Common myeloid progenitor, CD34-positive (primary cell): ENCODE measurements around the gene OR2T2.
"Not testable (repeated sequence)": the region's sequence is repeated elsewhere in the genome, so short reads cannot be mapped to it uniquely, and the experiment has no call there.

ENCODE experiments used
- CTCF ChIA-PET: fragments of 350-600 bp; sonication (Branson Sonifier 250); formaldehyde crosslinking; loops from one replicate; lab custom pipeline; 2021; ENCODE audit warnings: antibody characterized with exemption; lab: Charles Lee
- POLR2A ChIA-PET: fragments of 350-600 bp; sonication (Branson Sonifier 250); formaldehyde crosslinking; loops from one replicate; lab custom pipeline; 2021; ENCODE audit warnings: antibody characterized with exemption; lab: Charles Lee
- DNase-seq, 3 donors: peaks; one replicate each; pipeline versions ENCODE4 v3.0.0 to v3.0.0-alpha.2; 2013
- H3K27ac ChIP-seq, 2 experiments: 1 replicate in 1 of 2; 2 replicates in 1 of 2; pipeline ENCODE4 v1.7.0; 2013; ENCODE audit warnings: inconsistent platforms in 2 of 2, low read length in 2 of 2, mild to moderate bottlenecking in 2 of 2, low read depth in 1 of 2, moderate library complexity in 1 of 2; ENCODE audit not compliant: severe bottlenecking in 2 of 2, insufficient read depth in 1 of 2, poor library complexity in 1 of 2
- H3K27me3 ChIP-seq, 5 experiments: replicated peaks in 2 of 5; 1 replicate in 3 of 5; 2 replicates in 2 of 5; pipeline versions ENCODE4 v1.6.1 to v1.7.0; 2013; ENCODE audit warnings: low read length in 4 of 5, mild to moderate bottlenecking in 2 of 5, moderate library complexity in 2 of 5, inconsistent platforms in 1 of 5; ENCODE audit not compliant: insufficient read depth in 5 of 5, control insufficient read depth in 4 of 5
- H3K36me3 ChIP-seq, 4 experiments: 1 replicate in 2 of 4; 2 replicates in 2 of 4; pipeline versions ENCODE4 v1.6.1 to v1.7.0; 2013; ENCODE audit warnings: low read length in 3 of 4, control low read depth in 1 of 4, mild to moderate bottlenecking in 1 of 4; ENCODE audit not compliant: control insufficient read depth in 4 of 4, insufficient read depth in 4 of 4
- H3K4me1 ChIP-seq, 4 experiments: 1 replicate in 3 of 4; 2 replicates in 1 of 4; pipeline versions ENCODE4 v1.6.1 to v1.7.1; 2013; ENCODE audit warnings: low read length in 3 of 4, mild to moderate bottlenecking in 3 of 4, control low read depth in 1 of 4, inconsistent platforms in 1 of 4, moderate library complexity in 1 of 4; ENCODE audit not compliant: control insufficient read depth in 4 of 4, insufficient read depth in 4 of 4; ENCODE audit errors: control extremely low read depth in 1 of 4
- H3K4me3 ChIP-seq, 7 experiments: 1 replicate in 4 of 7; 2 replicates in 3 of 7; pipeline versions ENCODE4 v1.5.1 to v1.7.0; 2013; ENCODE audit warnings: mild to moderate bottlenecking in 7 of 7, low read length in 6 of 7, moderate library complexity in 6 of 7, inconsistent platforms in 2 of 7, low read depth in 2 of 7, control low read depth in 1 of 7; ENCODE audit not compliant: insufficient read depth in 4 of 7, control insufficient read depth in 1 of 7; ENCODE audit errors: extremely low read depth in 1 of 7
- H3K9me3 ChIP-seq, 5 experiments: 1 replicate in 4 of 5; 2 replicates in 1 of 5; pipeline versions ENCODE4 v1.6.1 to v1.7.1; 2013; ENCODE audit warnings: low read length in 4 of 5, mild to moderate bottlenecking in 2 of 5, inconsistent platforms in 1 of 5, low read depth in 1 of 5, moderate library complexity in 1 of 5; ENCODE audit not compliant: control insufficient read depth in 4 of 5, insufficient read depth in 2 of 5; ENCODE audit errors: control extremely low read depth in 1 of 5
- WGBS: methylation state at CpG from one replicate; pipeline ENCODE4 v1.1.5; 2013; ENCODE audit not compliant: insufficient coverage; 5-methylcytosine and 5-hydroxymethylcytosine counted together

OR2T2 gene

DNA sequence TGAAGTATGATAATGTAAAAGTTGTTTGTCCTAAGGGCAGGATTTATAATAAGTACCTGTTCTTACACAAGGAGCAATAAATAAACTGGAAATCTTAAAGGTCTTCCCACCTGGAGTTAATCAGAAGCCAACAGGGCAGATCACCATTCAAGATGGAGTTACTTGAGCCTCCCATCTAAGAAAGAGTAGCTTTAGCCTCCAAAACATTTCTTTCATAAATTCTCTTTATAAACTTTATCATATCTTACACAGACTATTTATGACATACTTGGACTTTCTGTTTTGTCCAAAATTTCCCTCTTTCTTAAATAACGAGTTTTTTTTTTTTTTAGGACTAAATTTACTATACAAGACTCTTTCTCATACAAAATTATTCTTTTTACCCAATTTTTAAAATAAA lies 24.1 kb upstream of the OR2T2 start:
- peak; percentile 1 to 19 (median 15) for DNase-seq
- no peak overlapping the region for H3K4me3 ChIP-seq
- H3K36me3 ChIP-seq = no peaks in the 10 kb centered on the region
- no peak overlapping the region for H3K27ac ChIP-seq
- POLR2A ChIA-PET = no interaction called here
- H3K27me3 ChIP-seq = no peaks in the 10 kb centered on the region
- no peaks in the 10 kb centered on the region for H3K4me1 ChIP-seq
- CTCF ChIA-PET = no interaction called here
- no CpG with 5 or more reads among the region's 1 CpG for WGBS
- peaks cover 3 to 19% (median 5%) of the 10 kb centered on the region in 5 experiments for H3K9me3 ChIP-seq

DNA sequence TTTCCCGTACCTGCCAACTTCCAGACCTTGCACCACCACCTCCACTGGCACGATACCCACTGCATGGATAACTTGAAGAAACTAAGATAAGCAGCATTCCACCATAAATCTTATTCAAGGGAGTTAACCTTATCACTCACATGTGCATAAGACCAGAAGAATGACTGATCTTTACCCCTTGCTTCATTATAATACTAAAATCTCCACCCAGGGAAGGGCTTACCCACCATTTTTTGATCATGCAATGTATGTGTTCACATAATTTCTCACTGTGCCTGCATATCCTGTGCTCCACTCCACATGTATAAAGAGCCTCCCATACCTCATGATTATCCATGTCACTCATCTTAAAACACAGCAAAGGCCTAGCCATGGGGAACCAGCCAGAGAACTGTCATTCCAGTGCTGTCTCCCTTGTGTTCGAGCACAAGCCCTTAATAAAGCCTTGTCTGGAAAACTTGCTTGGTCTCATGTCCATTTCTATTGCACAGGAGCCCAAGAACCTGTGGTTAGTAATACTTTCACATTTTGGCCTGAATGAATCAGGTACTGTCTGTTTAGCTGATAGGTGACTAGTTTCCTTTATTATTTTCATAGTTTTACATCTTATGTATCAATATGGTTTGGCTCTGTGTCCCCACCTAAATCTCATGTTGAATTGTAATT lies 17.8 kb upstream of the OR2T2 start:
- H3K36me3 ChIP-seq, H3K4me3 ChIP-seq, H3K27ac ChIP-seq, H3K9me3 ChIP-seq, H3K4me1 ChIP-seq, H3K27me3 ChIP-seq, CTCF ChIA-PET, DNase-seq, POLR2A ChIA-PET: not testable (repeated sequence)
- 90% methylated on average over 1 of the region's 3 CpGs for whole genome bisulfite sequencing

DNA sequence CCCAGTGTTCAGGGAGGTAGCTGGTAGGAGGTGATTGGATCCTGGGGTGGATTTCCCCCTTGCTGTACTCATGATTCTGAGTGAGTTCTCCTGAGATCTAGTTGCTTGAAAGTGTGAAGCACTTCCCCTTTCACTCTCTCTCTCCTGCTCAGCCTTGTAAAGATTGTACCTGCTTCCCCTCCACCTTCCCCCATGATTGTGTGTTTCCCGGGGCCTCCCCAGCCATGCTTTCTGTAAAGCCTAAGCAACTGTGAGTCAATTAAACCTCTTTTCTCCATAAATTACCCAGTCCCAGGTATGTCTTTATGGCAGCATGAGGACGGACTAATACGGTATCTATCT lies 17.3 kb upstream of the OR2T2 start:
- H3K36me3 ChIP-seq, H3K27me3 ChIP-seq, H3K4me1 ChIP-seq, POLR2A ChIA-PET, H3K4me3 ChIP-seq, H3K9me3 ChIP-seq, DNase-seq, H3K27ac ChIP-seq, CTCF ChIA-PET: not testable (repeated sequence)
- 64% methylated on average over 1 of the region's 3 CpGs for WGBS

DNA sequence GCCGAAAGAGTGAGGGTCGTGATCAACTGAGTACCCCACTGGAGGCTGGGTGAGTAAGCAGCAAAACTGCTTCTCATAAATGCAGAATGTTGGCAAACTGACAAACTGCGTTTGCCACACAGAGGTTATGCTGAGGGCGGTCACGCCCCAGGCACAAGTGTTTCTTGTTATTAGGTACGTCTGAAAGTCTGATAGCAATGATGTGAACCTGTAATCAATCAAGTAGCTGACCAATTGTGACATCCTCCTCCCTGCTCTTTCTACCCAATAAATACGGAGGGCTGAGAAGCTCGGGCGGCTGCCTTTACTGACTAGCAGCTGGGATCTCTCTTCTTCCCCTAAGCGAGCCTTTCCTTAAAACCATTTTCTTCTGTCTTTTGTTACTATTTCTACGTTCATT lies 13.8 kb upstream of the OR2T2 start:
- H3K27me3 ChIP-seq, H3K27ac ChIP-seq, H3K4me3 ChIP-seq, H3K4me1 ChIP-seq, CTCF ChIA-PET, POLR2A ChIA-PET, DNase-seq, H3K9me3 ChIP-seq, H3K36me3 ChIP-seq: not testable (repeated sequence)
- WGBS = 95% methylated on average over 3 of the region's 11 CpGs

DNA sequence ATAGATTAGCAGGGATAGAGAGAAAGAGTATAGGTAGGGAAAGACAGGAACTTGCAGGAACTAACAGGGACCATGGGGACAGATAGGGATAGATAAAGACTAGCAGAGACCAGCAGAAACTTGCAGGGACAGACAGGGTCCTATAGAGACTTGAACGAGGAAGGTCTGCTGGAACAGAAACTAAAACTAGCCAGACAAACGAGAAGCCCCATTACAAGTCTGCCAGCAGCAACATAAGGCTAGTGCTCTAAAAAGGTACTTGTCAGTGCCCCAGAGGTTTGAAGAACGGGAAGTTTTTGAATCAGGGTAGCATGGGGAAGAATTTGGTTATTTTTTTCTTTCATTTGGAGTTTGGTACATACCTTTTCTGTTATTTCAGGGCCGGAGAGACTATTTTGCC lies 13.2 kb upstream of the OR2T2 start:
- DNase-seq, H3K4me3 ChIP-seq, H3K27ac ChIP-seq, H3K36me3 ChIP-seq, H3K27me3 ChIP-seq, H3K4me1 ChIP-seq, POLR2A ChIA-PET, H3K9me3 ChIP-seq, CTCF ChIA-PET: not testable (repeated sequence)
- WGBS = 100% methylated on average over 1 of the region's 4 CpGs

DNA sequence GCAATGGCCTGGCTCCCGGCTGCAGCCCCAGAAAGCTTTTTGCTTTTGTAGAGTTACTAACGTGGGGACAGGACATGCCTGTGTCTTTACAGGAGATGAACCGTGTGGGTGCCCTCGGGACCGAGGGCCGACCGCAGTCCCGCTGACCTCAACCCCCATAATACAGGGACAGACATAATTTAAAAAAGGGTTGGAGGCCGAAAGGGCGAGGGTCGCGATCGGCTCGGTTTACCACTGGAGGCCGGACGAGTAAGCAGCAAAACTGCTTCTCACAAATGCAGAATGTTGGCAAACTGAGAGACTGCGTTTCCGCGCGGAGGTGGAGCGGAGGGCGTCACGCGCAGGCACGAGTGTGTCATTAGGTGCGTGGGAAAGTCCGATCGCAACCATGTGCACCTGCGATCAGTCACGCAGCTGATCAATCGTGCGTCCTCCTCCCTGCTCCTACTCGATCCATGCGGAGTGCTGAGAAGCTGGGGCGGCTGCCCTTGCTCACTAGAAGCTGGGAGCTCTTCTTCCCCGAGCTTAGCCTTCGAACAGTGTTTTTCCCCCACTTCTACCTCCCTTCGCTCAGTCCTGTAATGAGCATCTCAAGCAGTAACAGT lies 11.5 kb upstream of the OR2T2 start:
- H3K27me3 ChIP-seq, H3K4me1 ChIP-seq, POLR2A ChIA-PET, H3K36me3 ChIP-seq, DNase-seq, H3K27ac ChIP-seq, H3K9me3 ChIP-seq, H3K4me3 ChIP-seq, CTCF ChIA-PET: not testable (repeated sequence)
- 100% methylated on average over 6 of the region's 38 CpGs for WGBS

DNA sequence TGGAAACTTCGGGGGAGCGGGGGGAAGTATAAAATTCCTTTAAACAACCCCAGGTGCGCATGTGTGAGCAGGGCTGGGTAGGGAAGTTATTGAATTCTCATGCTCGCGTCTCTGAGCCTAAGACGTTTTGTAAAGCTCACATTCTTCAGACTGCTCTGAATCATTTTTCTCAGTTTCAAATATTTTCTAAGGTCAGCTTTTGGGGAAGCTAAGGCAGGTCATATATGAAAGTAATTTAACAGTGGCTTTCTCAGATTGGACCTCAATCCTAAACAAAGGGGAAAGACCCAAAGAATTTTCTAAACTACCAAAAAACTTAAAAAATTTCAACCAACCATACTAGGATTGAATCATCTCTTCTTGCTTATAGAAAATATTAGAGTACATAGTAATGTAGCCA lies 10.5 kb upstream of the OR2T2 start:
- POLR2A ChIA-PET, CTCF ChIA-PET, H3K36me3 ChIP-seq, H3K4me1 ChIP-seq, H3K4me3 ChIP-seq, H3K9me3 ChIP-seq, DNase-seq, H3K27me3 ChIP-seq, H3K27ac ChIP-seq: not testable (repeated sequence)
- no CpG with 5 or more reads among the region's 6 CpGs for WGBS
